ENCODE data around the gene SMIM15. TPM values are rescaled to one million over a fixed set of nuclear protein-coding genes. Genes with fewer than 3 reads are reported as not detected.

The SMIM15 gene
- total RNA-seq, 2 experiments from 2014 or later, result 16.5 to 18.2 TPM

- Histone ChIP-seq H3K27me3 (ENCODE audit: control insufficient read depth in 1 of 2, insufficient read depth in 2 of 2, low read length in 2 of 2) (no peaks in the 10 kb centered on the region), H3K4me3 (ENCODE audit: low read length) (no peak overlapping the region), H3K9me3 (ENCODE audit: control insufficient read depth in 1 of 2, insufficient read depth in 1 of 2, low read length in 2 of 2) (no peaks in the 10 kb centered on the region), H3K4me1 (ENCODE audit: insufficient read depth, low read length) (no peaks in the 10 kb centered on the region), H3K27ac (ENCODE audit: low read depth in 1 of 2, low read length in 2 of 2) (no peak overlapping the region), H3K36me3 (ENCODE audit: insufficient read depth, low read length) (no peaks in the 10 kb centered on the region)
- ChIA-PET CTCF (no interaction called here), POLR2A (no interaction called here)
- TF ChIP-seq CTCF (IDR thresholded peaks at IDR 0.05), result no peak
- intact Hi-C loops (cut with DNase I, micrococcal nuclease), result no loop called here
- Mint-ChIP-seq H3K4me1 (ENCODE audit: low read depth) (peaks cover 7% of the 10 kb centered on the region), H3K9me3 (no peaks in the 10 kb centered on the region), H3K36me3 (ENCODE audit: low read depth) (no peaks in the 10 kb centered on the region), H3K27ac (no peak overlapping the region), H3K4me3 (no peak overlapping the region), H3K27me3 (no peaks in the 10 kb centered on the region)
- ATAC-seq (ENCODE audit: poor library complexity) (no peak), DNase-seq (no peak)
These were observed 15.4 kb upstream of the SMIM15 start for GRCh38 chr5:61177716-61178115.

- no peak for TF ChIP-seq CTCF (IDR thresholded peaks at IDR 0.05)
- no peaks in the 10 kb centered on the region for H3K36me3 Mint-ChIP-seq (ENCODE audit: low read depth)
- Histone ChIP-seq H3K4me3 (ENCODE audit: low read length) (no peak overlapping the region), H3K36me3 (ENCODE audit: insufficient read depth, low read length) (no peaks in the 10 kb centered on the region), H3K9me3 (ENCODE audit: control insufficient read depth in 1 of 2, insufficient read depth in 1 of 2, low read length in 2 of 2) (no peaks in the 10 kb centered on the region), H3K27ac (ENCODE audit: low read depth in 1 of 2, low read length in 2 of 2) (no peak overlapping the region), H3K4me1 (ENCODE audit: insufficient read depth, low read length) (no peaks in the 10 kb centered on the region), H3K27me3 (ENCODE audit: control insufficient read depth in 1 of 2, insufficient read depth in 2 of 2, low read length in 2 of 2) (no peaks in the 10 kb centered on the region)
- no peak for DNase-seq
- intact Hi-C loops (cut with DNase I, micrococcal nuclease), result no loop called here
- no peak overlapping the region for H3K27ac Mint-ChIP-seq
- ATAC-seq (ENCODE audit: poor library complexity), result no peak
- H3K4me3 Mint-ChIP-seq, result no peak overlapping the region
- ChIA-PET POLR2A (no interaction called here), CTCF (no interaction called here)
- no peaks in the 10 kb centered on the region for H3K9me3 Mint-ChIP-seq
- peaks cover under 1% of the 10 kb centered on the region for H3K4me1 Mint-ChIP-seq (ENCODE audit: low read depth)
- no peaks in the 10 kb centered on the region for H3K27me3 Mint-ChIP-seq
These were observed 14.8 kb upstream of the SMIM15 start for GRCh38 chr5:61177070-61177469.

GRCh38 chr5:61176631-61177030, 14.4 kb upstream of the SMIM15 start:
- no peak for DNase-seq
- no peaks in the 10 kb centered on the region for H3K9me3 ChIP-seq (ENCODE audit: control insufficient read depth in 1 of 2, insufficient read depth in 1 of 2, low read length in 2 of 2)
- ATAC-seq (ENCODE audit: poor library complexity), result no peak
- Mint-ChIP-seq H3K4me3 (no peak overlapping the region), H3K27me3 (no peaks in the 10 kb centered on the region), H3K27ac (no peak overlapping the region), H3K36me3 (ENCODE audit: low read depth) (no peaks in the 10 kb centered on the region), H3K9me3 (no peaks in the 10 kb centered on the region), H3K4me1 (ENCODE audit: low read depth) (no peaks in the 10 kb centered on the region)
- TF ChIP-seq CTCF (IDR thresholded peaks at IDR 0.05), result no peak
- no peak overlapping the region for H3K27ac ChIP-seq (ENCODE audit: low read depth in 1 of 2, low read length in 2 of 2)
- intact Hi-C loops (cut with DNase I, micrococcal nuclease), result no loop called here
- H3K4me1 ChIP-seq (ENCODE audit: insufficient read depth, low read length), result no peaks in the 10 kb centered on the region
- H3K27me3 ChIP-seq (ENCODE audit: control insufficient read depth in 1 of 2, insufficient read depth in 2 of 2, low read length in 2 of 2), result no peaks in the 10 kb centered on the region
- POLR2A ChIA-PET, result no interaction called here
- no peak overlapping the region for H3K4me3 ChIP-seq (ENCODE audit: low read length)
- H3K36me3 ChIP-seq (ENCODE audit: insufficient read depth, low read length), result no peaks in the 10 kb centered on the region
- CTCF ChIA-PET, result no interaction called here
